NB4 (cell line): ENCODE data around the gene LMO7.

Experiments used
- DNase-seq: peaks from one replicate; pipeline ENCODE4 v3.0.0; 2010; ENCODE audit warnings: low read depth
- H3K4me3 ChIP-seq: one replicate; pipeline ENCODE4 v1.5.1; 2011; ENCODE audit warnings: mild to moderate bottlenecking, low read depth, low read length, moderate library complexity
- MYC ChIP-seq: IDR thresholded peaks from 2 replicates; pipeline ENCODE4 v1.6.1; 2011; ENCODE audit warnings: low read depth, low read length
- POLR2A ChIP-seq: IDR thresholded peaks from 2 replicates; pipeline ENCODE4 v1.6.1; 2011; ENCODE audit warnings: mild to moderate bottlenecking; ENCODE audit not compliant: insufficient read length; ENCODE audit errors: extremely low read depth
- TF ChIP-seq, protein P1 (sequence below): IDR thresholded peaks from one replicate; pipeline ENCODE4 v1.5.1; 2012; ENCODE audit warnings: low read depth, low read length
- TF ChIP-seq, protein P2 (sequence below): IDR thresholded peaks from 2 replicates; pipeline ENCODE4 v1.6.1; 2011; ENCODE audit warnings: low read depth, low read length

LMO7 gene

DNA sequence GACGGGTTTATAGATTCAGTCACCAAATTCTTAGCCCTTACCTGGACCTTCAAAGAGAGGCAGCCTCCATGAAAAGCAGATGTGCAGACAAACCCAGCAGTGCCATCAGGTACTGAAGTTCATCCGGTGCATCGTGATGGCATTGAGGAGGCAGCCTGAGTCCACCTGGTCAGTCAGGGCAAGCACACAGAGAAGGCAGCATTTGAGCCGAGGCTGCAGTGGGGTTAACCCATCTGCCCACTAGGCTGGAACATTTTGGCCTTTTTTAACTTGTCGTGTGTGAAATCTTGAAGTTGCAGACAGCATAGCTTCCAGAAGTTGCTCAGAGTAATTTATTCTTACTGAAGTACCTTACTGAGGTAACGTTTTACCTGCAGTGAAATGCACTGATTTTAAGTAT is 4.9 kb downstream of the LMO7 start:
- no peak overlapping the region for H3K4me3 ChIP-seq
- no peak for TF ChIP-seq MYC
- no peak for TF ChIP-seq POLR2A
- TF ChIP-seq, protein P1, sequence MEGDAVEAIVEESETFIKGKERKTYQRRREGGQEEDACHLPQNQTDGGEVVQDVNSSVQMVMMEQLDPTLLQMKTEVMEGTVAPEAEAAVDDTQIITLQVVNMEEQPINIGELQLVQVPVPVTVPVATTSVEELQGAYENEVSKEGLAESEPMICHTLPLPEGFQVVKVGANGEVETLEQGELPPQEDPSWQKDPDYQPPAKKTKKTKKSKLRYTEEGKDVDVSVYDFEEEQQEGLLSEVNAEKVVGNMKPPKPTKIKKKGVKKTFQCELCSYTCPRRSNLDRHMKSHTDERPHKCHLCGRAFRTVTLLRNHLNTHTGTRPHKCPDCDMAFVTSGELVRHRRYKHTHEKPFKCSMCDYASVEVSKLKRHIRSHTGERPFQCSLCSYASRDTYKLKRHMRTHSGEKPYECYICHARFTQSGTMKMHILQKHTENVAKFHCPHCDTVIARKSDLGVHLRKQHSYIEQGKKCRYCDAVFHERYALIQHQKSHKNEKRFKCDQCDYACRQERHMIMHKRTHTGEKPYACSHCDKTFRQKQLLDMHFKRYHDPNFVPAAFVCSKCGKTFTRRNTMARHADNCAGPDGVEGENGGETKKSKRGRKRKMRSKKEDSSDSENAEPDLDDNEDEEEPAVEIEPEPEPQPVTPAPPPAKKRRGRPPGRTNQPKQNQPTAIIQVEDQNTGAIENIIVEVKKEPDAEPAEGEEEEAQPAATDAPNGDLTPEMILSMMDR = no peak
- TF ChIP-seq, protein P2, sequence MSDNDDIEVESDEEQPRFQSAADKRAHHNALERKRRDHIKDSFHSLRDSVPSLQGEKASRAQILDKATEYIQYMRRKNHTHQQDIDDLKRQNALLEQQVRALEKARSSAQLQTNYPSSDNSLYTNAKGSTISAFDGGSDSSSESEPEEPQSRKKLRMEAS = no peak

DNA sequence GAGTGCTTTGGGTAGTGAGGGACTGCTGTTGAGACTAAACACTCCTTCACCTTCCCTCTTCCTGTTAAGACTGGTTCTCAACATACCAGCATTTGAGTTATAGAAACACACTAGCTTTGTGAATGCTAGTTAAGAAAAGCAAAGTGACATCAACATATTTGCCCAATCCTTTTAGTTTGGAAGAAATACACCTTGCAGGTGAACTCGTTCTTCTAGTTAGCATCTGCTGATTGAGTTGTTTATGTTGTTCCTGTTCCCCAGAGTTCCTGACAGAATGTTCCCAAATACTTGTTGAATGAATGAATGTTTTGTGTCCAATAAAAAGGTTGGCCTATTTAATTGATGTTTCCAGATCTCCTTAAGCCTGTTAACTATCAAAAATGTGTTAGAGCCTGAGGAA is 7.1 kb downstream of the LMO7 start:
- H3K4me3 ChIP-seq = no peak overlapping the region
- DNase-seq = no peak
- no peak for TF ChIP-seq POLR2A
- TF ChIP-seq, protein P1 = no peak
- TF ChIP-seq, protein P2 = no peak
- no peak for TF ChIP-seq MYC

More for the DNA sequence above, 4.9 kb downstream of the LMO7 start:
- no peak for DNase-seq

DNA sequence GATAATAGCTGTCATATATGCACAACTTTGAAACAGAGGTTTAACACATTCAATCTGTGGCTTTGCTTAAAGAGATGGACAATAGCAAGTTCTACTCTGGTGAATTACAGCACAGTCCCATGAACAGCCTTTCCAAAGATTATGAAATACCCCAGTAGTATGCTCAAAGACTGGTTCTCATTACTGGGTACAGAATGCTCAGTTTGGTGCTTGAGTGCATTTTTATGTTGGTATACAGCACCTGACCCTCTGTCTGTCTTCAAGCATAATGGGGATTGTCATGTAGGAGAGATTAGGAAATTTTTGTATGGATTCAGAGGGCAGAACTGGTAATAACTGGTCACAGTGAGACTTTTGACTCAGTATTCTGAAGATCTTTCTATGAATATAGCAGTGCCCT is 7.6 kb downstream of the LMO7 start:
- TF ChIP-seq, protein P2 = no peak
- TF ChIP-seq POLR2A (no peak), MYC (no peak)
- TF ChIP-seq, protein P1 = no peak
- H3K4me3 ChIP-seq = no peak overlapping the region
- DNase-seq = no peak

DNA sequence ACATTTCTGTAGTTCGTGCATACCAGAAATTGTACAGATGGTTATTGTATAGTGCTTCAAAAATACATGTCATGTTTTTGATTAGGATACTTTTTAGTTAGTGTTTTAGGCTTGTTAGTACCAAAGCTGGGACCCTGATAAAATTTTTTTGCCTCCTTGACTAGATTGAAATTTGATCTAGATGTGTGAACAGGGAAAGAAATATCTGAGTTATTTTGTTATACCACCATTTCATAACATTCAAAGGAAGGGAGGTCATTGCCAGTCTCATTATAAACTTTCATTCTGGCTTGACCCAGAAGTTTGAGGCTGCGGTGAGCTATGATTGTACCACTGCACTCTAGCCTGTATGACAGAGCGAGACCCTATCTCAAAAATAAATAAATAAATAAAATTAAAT is 9.0 kb downstream of the LMO7 start:
- H3K4me3 ChIP-seq = no peak overlapping the region
- DNase-seq = no peak
- TF ChIP-seq, protein P2 = no peak
- no peak for TF ChIP-seq POLR2A
- TF ChIP-seq MYC = no peak
- TF ChIP-seq, protein P1 = no peak

DNA sequence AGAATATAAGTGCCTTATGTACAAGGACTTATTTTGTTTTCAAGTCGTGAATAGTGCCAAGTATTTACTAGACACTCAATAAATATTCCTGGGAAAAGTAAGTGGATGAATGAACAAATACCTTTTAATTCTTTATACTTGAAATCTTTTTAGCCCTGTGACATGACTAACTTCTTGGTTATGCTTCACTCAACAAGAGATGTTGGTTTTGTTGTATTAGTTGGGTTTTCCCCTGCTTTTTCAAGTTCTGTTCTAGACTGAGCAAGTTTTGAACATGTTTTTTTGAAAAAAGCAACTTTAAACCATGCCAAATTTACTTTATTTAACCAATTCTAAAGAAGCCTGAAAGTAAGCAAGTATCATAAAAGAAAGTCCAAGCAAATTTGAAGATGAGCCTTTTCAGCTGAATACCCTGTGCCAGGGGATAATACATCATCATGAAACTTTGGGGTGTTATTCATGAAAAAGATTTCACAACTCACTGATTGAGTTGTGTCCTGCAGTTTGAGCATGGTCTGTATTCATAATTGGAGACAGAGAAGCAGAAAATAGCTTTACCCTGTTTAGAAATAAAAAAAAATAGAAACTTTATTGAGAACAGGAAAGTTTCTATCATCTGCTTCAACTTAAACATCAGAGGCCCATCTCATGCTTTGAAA is 11.1 kb downstream of the LMO7 start:
- DNase-seq = no peak
- TF ChIP-seq, protein P2 = no peak
- no peak for TF ChIP-seq MYC
- TF ChIP-seq, protein P1 = no peak
- no peak for TF ChIP-seq POLR2A

More for the DNA sequence above, 11.1 kb downstream of the LMO7 start:
- no peak overlapping the region for H3K4me3 ChIP-seq
